HG03060 (cell line): Measurements from ENCODE around the gene CD93.

ENCODE experiments used
- ATAC-seq: cut with Tn5 transposase; IDR thresholded peaks from one replicate; pipeline ENCODE4 v1.9.1; 2021; ENCODE audit warnings: low read depth, moderate number of reproducible peaks; ENCODE audit not compliant: unreplicated experiment

CD93 gene

GRCh38 chr20:23101696-23102406, 15.7 kb upstream of the CD93 start:
- no peak for ATAC-seq

GRCh38 chr20:23100720-23101107, 14.6 kb upstream of the CD93 start:
- no peak for ATAC-seq

GRCh38 chr20:23099791-23100719, 13.9 kb upstream of the CD93 start:
- no peak for ATAC-seq

- no peak for ATAC-seq
Measured at GRCh38 chr20:23097636-23098580, 11.8 kb upstream of the CD93 start.

- no peak for ATAC-seq
Measured at GRCh38 chr20:23096986-23097520, 10.9 kb upstream of the CD93 start.

GRCh38 chr20:23096097-23096496, 10.0 kb upstream of the CD93 start:
- ATAC-seq: no peak

- no peak for ATAC-seq
Measured at GRCh38 chr20:23095499-23095898, 9.4 kb upstream of the CD93 start.

GRCh38 chr20:23094927-23095326, 8.8 kb upstream of the CD93 start:
- no peak for ATAC-seq

- ATAC-seq: no peak
Measured at GRCh38 chr20:23094213-23094896, 8.2 kb upstream of the CD93 start.

- no peak for ATAC-seq
Measured at GRCh38 chr20:23093613-23094012, 7.5 kb upstream of the CD93 start.

- ATAC-seq: no peak
Measured at GRCh38 chr20:23092861-23093495, 6.9 kb upstream of the CD93 start.

GRCh38 chr20:23092384-23092756, 6.2 kb upstream of the CD93 start:
- ATAC-seq: no peak

GRCh38 chr20:23091721-23092383, 5.7 kb upstream of the CD93 start:
- no peak for ATAC-seq

GRCh38 chr20:23090878-23091277, 4.8 kb upstream of the CD93 start:
- ATAC-seq: no peak

- no peak for ATAC-seq
Measured at GRCh38 chr20:23090147-23090546, 4.0 kb upstream of the CD93 start.

GRCh38 chr20:23088866-23089265, 2.7 kb upstream of the CD93 start:
- ATAC-seq: no peak

GRCh38 chr20:23087587-23088251, 1.6 kb upstream of the CD93 start:
- no peak for ATAC-seq

- ATAC-seq: no peak
Measured at GRCh38 chr20:23086931-23087411, 847 bp upstream of the CD93 start.
